Tibial artery (tissue), 4 donors: ENCODE measurements around the gene GATA3.

Source experiments
- DNase-seq, 2 donors: peaks; one replicate each; pipeline ENCODE4 v3.0.0-alpha.2; 2019
- H3K27ac ChIP-seq, 2 donors: fragments of 200-600 bp; sonication (generic) in 1 of 2; 1 replicate in 1 of 2; 2 replicates in 1 of 2; pipeline ENCODE4 v1.5.1; 2018 to 2019; ENCODE audit warnings: mild to moderate bottlenecking in 1 of 2
- H3K27me3 ChIP-seq, 2 donors: fragments of 200-600 bp; sonication (generic) in 1 of 2; one replicate each; pipeline versions ENCODE4 v1.5.1 to v1.6.0; 2016 to 2019
- H3K36me3 ChIP-seq, 3 donors: fragments of 200-600 bp; sonication (generic) in 2 of 3; one replicate each; pipeline ENCODE4 v1.5.1; 2016 to 2019; ENCODE audit warnings: mild to moderate bottlenecking in 2 of 3
- H3K4me1 ChIP-seq, 4 donors: fragments of 200-600 bp; sonication (generic) in 2 of 4; 1 replicate in 3 of 4; 2 replicates in 1 of 4; pipeline ENCODE4 v1.5.1; 2016 to 2019
- H3K4me3 ChIP-seq, 2 donors: fragments of 200-600 bp; sonication (generic) in 1 of 2; 1 replicate in 1 of 2; 2 replicates in 1 of 2; pipeline ENCODE4 v1.5.1; 2018 to 2019; ENCODE audit warnings: mild to moderate bottlenecking in 2 of 2
- H3K9me3 ChIP-seq, 3 donors: fragments of 200-600 bp; sonication (generic) in 1 of 3; one replicate each; pipeline ENCODE4 v1.5.1; 2016 to 2019
- intact Hi-C: fragments of 100-400 bp; cut with DNase I; formaldehyde crosslinking; loops from one replicate; pipeline ENCODE4 v1.15.0; 2023; ENCODE audit warnings: low total_unique reads
- TF ChIP-seq, protein P1 (sequence below), 2 experiments: fragments of 200-600 bp in 1 of 2; fragments of 450-650 bp in 1 of 2; IDR thresholded peaks; one replicate each; pipeline ENCODE4 v1.5.1; 2017 to 2019; ENCODE audit warnings: antibody characterized with exemption in 2 of 2, mild to moderate bottlenecking in 1 of 2, moderate library complexity in 1 of 2

Gene GATA3

GRCh38 chr10:8073691-8074416 lies 19.4 kb downstream of the GATA3 start:
- Histone ChIP-seq H3K27me3 (peaks cover 0 to 34% of the 10 kb centered on the region in 2 donors), H3K36me3 (no peaks in the 10 kb centered on the region), H3K27ac (no peak overlapping the region), H3K9me3 (no peaks in the 10 kb centered on the region), H3K4me3 (no peak overlapping the region), H3K4me1 (peaks cover 0 to 3% (median 0%) of the 10 kb centered on the region in 4 donors)
- DNase-seq: no peak
- intact Hi-C loops: no loop called here
- TF ChIP-seq, protein P1, sequence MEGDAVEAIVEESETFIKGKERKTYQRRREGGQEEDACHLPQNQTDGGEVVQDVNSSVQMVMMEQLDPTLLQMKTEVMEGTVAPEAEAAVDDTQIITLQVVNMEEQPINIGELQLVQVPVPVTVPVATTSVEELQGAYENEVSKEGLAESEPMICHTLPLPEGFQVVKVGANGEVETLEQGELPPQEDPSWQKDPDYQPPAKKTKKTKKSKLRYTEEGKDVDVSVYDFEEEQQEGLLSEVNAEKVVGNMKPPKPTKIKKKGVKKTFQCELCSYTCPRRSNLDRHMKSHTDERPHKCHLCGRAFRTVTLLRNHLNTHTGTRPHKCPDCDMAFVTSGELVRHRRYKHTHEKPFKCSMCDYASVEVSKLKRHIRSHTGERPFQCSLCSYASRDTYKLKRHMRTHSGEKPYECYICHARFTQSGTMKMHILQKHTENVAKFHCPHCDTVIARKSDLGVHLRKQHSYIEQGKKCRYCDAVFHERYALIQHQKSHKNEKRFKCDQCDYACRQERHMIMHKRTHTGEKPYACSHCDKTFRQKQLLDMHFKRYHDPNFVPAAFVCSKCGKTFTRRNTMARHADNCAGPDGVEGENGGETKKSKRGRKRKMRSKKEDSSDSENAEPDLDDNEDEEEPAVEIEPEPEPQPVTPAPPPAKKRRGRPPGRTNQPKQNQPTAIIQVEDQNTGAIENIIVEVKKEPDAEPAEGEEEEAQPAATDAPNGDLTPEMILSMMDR (IDR thresholded peaks at IDR 0.05): no peak

GRCh38 chr10:8074881-8075280 lies 20.4 kb downstream of the GATA3 start:
- intact Hi-C loops: no loop called here
- no peak for DNase-seq
- TF ChIP-seq, protein P1 (IDR thresholded peaks at IDR 0.05): no peak
- Histone ChIP-seq H3K27ac (no peak overlapping the region), H3K4me3 (no peak overlapping the region), H3K36me3 (no peaks in the 10 kb centered on the region), H3K4me1 (no peaks in the 10 kb centered on the region), H3K27me3 (peaks cover 0 to 30% of the 10 kb centered on the region in 2 donors), H3K9me3 (no peaks in the 10 kb centered on the region)

DNA sequence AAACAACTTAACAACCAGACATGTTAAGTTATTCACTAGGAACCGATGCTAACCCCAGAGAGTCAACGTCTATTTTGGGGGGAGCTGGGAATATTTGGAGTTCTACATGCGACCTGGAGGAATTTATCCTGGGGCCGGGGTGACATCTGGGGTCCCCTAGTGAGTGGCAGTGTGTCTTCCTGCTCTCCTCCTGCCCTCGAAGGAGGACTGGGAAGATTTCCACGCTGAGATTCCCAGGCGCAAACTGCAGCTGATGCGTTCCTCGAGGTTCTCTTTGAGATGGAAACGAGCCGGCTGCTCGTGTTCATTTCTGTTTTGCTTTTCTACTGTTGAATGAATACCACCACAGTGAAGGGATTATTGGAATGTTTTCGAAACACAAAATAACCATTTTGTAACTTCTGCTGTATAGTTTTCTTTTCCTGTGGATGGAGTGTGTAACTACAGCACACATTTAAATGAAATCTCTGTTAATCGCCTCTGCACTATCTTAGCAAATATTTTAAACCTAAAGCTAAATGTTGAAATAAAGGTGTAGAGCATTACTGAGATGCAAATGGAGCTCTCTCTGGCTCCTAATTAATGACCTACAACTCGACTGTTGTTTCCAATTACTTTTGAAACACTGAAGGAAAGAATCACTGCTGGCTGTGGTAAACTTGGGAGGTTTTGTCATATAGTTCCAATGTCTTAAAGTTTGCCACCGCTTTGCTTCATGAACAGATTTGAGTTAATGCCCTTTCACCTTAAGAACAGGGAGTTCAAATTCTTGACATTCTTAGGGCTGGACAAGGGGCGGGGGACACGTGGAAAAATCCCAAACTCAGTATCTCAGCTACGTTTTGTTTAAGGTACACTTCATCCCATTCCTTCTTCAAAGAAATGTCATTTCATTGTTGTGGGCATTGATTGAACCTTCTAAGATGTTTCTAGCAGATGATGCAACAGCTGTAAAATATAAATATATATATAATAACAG lies 21.1 kb downstream of the GATA3 start:
- no peak for DNase-seq
- intact Hi-C loops: no loop called here

GRCh38 chr10:8076933-8077332 lies 22.4 kb downstream of the GATA3 start:
- H3K4me1 ChIP-seq: no peaks in the 10 kb centered on the region
- H3K27me3 ChIP-seq: peaks cover 0 to 33% of the 10 kb centered on the region in 2 donors
- intact Hi-C loops: no loop called here
- TF ChIP-seq, protein P1 (IDR thresholded peaks at IDR 0.05): no peak
- H3K36me3 ChIP-seq: no peaks in the 10 kb centered on the region
- H3K4me3 ChIP-seq: no peak overlapping the region
- no peaks in the 10 kb centered on the region for H3K9me3 ChIP-seq
- no peak for DNase-seq
- no peak overlapping the region for H3K27ac ChIP-seq

More for the DNA sequence above, 21.1 kb downstream of the GATA3 start:
- no peaks in the 10 kb centered on the region for H3K4me1 ChIP-seq
- H3K27me3 ChIP-seq: peaks cover 0 to 28% of the 10 kb centered on the region in 2 donors
- H3K9me3 ChIP-seq: no peaks in the 10 kb centered on the region
- TF ChIP-seq, protein P1 (IDR thresholded peaks at IDR 0.05): no peak
- no peaks in the 10 kb centered on the region for H3K36me3 ChIP-seq
- no peak overlapping the region for H3K4me3 ChIP-seq
- H3K27ac ChIP-seq: no peak overlapping the region

DNA sequence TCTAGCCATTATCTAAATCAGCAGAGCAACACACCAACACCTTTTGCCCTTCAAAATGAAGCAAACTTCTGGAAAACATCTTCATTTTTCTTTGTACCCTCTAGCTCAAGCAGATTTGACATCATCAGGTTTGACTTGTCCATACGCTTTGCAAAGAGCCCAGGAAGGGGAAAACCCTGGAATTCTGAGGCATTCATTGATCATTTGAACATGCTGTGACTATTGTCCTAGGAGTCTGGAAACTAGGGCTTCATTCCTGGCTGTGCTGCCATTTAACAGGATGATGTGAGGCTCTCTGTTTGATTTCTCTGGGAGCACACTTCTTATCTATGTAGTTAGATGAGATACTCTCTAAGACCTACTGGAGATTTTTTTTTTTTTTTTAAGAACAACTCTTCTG lies 23.5 kb downstream of the GATA3 start:
- intact Hi-C loops: no loop called here
- DNase-seq: no peak
- TF ChIP-seq, protein P1 (IDR thresholded peaks at IDR 0.05): no peak
- Histone ChIP-seq H3K9me3 (no peaks in the 10 kb centered on the region), H3K36me3 (no peaks in the 10 kb centered on the region), H3K4me3 (no peak overlapping the region), H3K27ac (no peak overlapping the region), H3K27me3 (peaks cover 0 to 36% of the 10 kb centered on the region in 2 donors), H3K4me1 (no peaks in the 10 kb centered on the region)
